ENCODE results near the gene LASP1.
"Not testable (repeated sequence)": the region's sequence is repeated elsewhere in the genome, so short reads cannot be mapped to it uniquely, and the experiment has no call there.

Gene LASP1

GRCh38 chr17:38911081-38911730, 41.3 kb downstream of the LASP1 start:
- Mint-ChIP-seq H3K4me3 (no peak overlapping the region), H3K27me3 (no peaks in the 10 kb centered on the region), H3K4me1 (peaks cover 41% of the 10 kb centered on the region), H3K27ac (ENCODE audit: low read depth) (peak overlapping the region; percentile 76), H3K36me3 (ENCODE audit: insufficient read depth) (peaks cover 33% of the 10 kb centered on the region), H3K9me3 (no peaks in the 10 kb centered on the region)
- ATAC-seq (replicated peaks; ENCODE audit: extremely low read depth, poor library complexity, severe bottlenecking): no peak
- no peak for DNase-seq (ENCODE audit: low spot score in 2 of 2)

- not testable (repeated sequence) for H3K27me3 Mint-ChIP-seq; DNase-seq (ENCODE audit: low spot score in 2 of 2); H3K4me3 Mint-ChIP-seq
These were observed 41.8 kb downstream of the LASP1 start for GRCh38 chr17:38911731-38912081.

GRCh38 chr17:38912221-38912813, 42.5 kb downstream of the LASP1 start:
- no peaks in the 10 kb centered on the region for H3K27me3 Mint-ChIP-seq
- peaks cover 46% of the 10 kb centered on the region for H3K4me1 Mint-ChIP-seq
- ATAC-seq (replicated peaks; ENCODE audit: extremely low read depth, poor library complexity, severe bottlenecking) (no peak), DNase-seq (ENCODE audit: low spot score in 2 of 2) (no peak)
- peaks cover 40% of the 10 kb centered on the region for H3K36me3 Mint-ChIP-seq (ENCODE audit: insufficient read depth)
- no peak overlapping the region for H3K4me3 Mint-ChIP-seq
- H3K27ac Mint-ChIP-seq (ENCODE audit: low read depth): no peak overlapping the region
- no peaks in the 10 kb centered on the region for H3K9me3 Mint-ChIP-seq

More at GRCh38 chr17:38911731-38912081, 41.8 kb downstream of the LASP1 start:
- Mint-ChIP-seq H3K4me1 (peaks cover 42% of the 10 kb centered on the region), H3K36me3 (ENCODE audit: insufficient read depth) (peaks cover 33% of the 10 kb centered on the region), H3K27ac (ENCODE audit: low read depth) (peak overlapping the region; percentile 76)
- H3K9me3 Mint-ChIP-seq; ATAC-seq (replicated peaks; ENCODE audit: extremely low read depth, poor library complexity, severe bottlenecking): not testable (repeated sequence)

GRCh38 chr17:38914741-38915638, 45.1 kb downstream of the LASP1 start:
- peaks cover 40% of the 10 kb centered on the region for H3K4me1 Mint-ChIP-seq
- no peaks in the 10 kb centered on the region for H3K9me3 Mint-ChIP-seq
- H3K36me3 Mint-ChIP-seq (ENCODE audit: insufficient read depth): peaks cover 51% of the 10 kb centered on the region
- H3K27me3 Mint-ChIP-seq: no peaks in the 10 kb centered on the region
- no peak for DNase-seq (ENCODE audit: low spot score in 2 of 2)
- no peak for ATAC-seq (replicated peaks; ENCODE audit: extremely low read depth, poor library complexity, severe bottlenecking)
- no peak overlapping the region for H3K27ac Mint-ChIP-seq (ENCODE audit: low read depth)
- no peak overlapping the region for H3K4me3 Mint-ChIP-seq

GRCh38 chr17:38915639-38915995, 45.8 kb downstream of the LASP1 start:
- DNase-seq (ENCODE audit: low spot score in 2 of 2): no peak
- Mint-ChIP-seq H3K27ac (ENCODE audit: low read depth) (no peak overlapping the region), H3K9me3 (no peaks in the 10 kb centered on the region), H3K36me3 (ENCODE audit: insufficient read depth) (peaks cover 52% of the 10 kb centered on the region), H3K27me3 (no peaks in the 10 kb centered on the region), H3K4me1 (peaks cover 41% of the 10 kb centered on the region), H3K4me3 (no peak overlapping the region)
- ATAC-seq (replicated peaks; ENCODE audit: extremely low read depth, poor library complexity, severe bottlenecking): no peak

- Mint-ChIP-seq H3K4me3 (no peak overlapping the region), H3K36me3 (ENCODE audit: insufficient read depth) (peaks cover 51% of the 10 kb centered on the region), H3K9me3 (no peaks in the 10 kb centered on the region), H3K27me3 (no peaks in the 10 kb centered on the region), H3K4me1 (peaks cover 46% of the 10 kb centered on the region), H3K27ac (ENCODE audit: low read depth) (no peak overlapping the region)
- ATAC-seq (replicated peaks; ENCODE audit: extremely low read depth, poor library complexity, severe bottlenecking): no peak
- DNase-seq (ENCODE audit: low spot score in 2 of 2): no peak
These were observed 46.9 kb downstream of the LASP1 start for GRCh38 chr17:38916771-38917170.

GRCh38 chr17:38917259-38917658, 47.4 kb downstream of the LASP1 start:
- Mint-ChIP-seq H3K9me3 (no peaks in the 10 kb centered on the region), H3K4me3 (no peak overlapping the region), H3K4me1 (peaks cover 46% of the 10 kb centered on the region), H3K27ac (ENCODE audit: low read depth) (no peak overlapping the region), H3K36me3 (ENCODE audit: insufficient read depth) (peaks cover 52% of the 10 kb centered on the region), H3K27me3 (no peaks in the 10 kb centered on the region)
- DNase-seq (ENCODE audit: low spot score in 2 of 2) (no peak), ATAC-seq (replicated peaks; ENCODE audit: extremely low read depth, poor library complexity, severe bottlenecking) (no peak)

GRCh38 chr17:38918129-38918913, 48.5 kb downstream of the LASP1 start:
- ATAC-seq (replicated peaks; ENCODE audit: extremely low read depth, poor library complexity, severe bottlenecking): no peak
- Mint-ChIP-seq H3K9me3 (no peaks in the 10 kb centered on the region), H3K27me3 (no peaks in the 10 kb centered on the region), H3K36me3 (ENCODE audit: insufficient read depth) (peaks cover 52% of the 10 kb centered on the region), H3K4me3 (no peak overlapping the region), H3K4me1 (peaks cover 42% of the 10 kb centered on the region), H3K27ac (ENCODE audit: low read depth) (peak overlapping the region; percentile 82)
- DNase-seq (ENCODE audit: low spot score in 2 of 2): no peak

GRCh38 chr17:38918916-38919315, 49.1 kb downstream of the LASP1 start:
- ATAC-seq (replicated peaks; ENCODE audit: extremely low read depth, poor library complexity, severe bottlenecking): no peak
- H3K4me1 Mint-ChIP-seq: peaks cover 46% of the 10 kb centered on the region
- no peaks in the 10 kb centered on the region for H3K9me3 Mint-ChIP-seq
- H3K27ac Mint-ChIP-seq (ENCODE audit: low read depth): peak overlapping the region; percentile 82
- peaks cover 47% of the 10 kb centered on the region for H3K36me3 Mint-ChIP-seq (ENCODE audit: insufficient read depth)
- no peak for DNase-seq (ENCODE audit: low spot score in 2 of 2)
- H3K4me3 Mint-ChIP-seq: no peak overlapping the region
- no peaks in the 10 kb centered on the region for H3K27me3 Mint-ChIP-seq

- Mint-ChIP-seq H3K27me3 (no peaks in the 10 kb centered on the region), H3K9me3 (no peaks in the 10 kb centered on the region), H3K36me3 (ENCODE audit: insufficient read depth) (peaks cover 43% of the 10 kb centered on the region), H3K4me3 (no peak overlapping the region), H3K4me1 (peaks cover 41% of the 10 kb centered on the region), H3K27ac (ENCODE audit: low read depth) (peak overlapping the region; percentile 82)
- ATAC-seq (replicated peaks; ENCODE audit: extremely low read depth, poor library complexity, severe bottlenecking): no peak
- no peak for DNase-seq (ENCODE audit: low spot score in 2 of 2)
These were observed 49.6 kb downstream of the LASP1 start for GRCh38 chr17:38919316-38920078.

- Mint-ChIP-seq H3K4me3 (no peak overlapping the region), H3K9me3 (no peaks in the 10 kb centered on the region), H3K36me3 (ENCODE audit: insufficient read depth) (peaks cover 43% of the 10 kb centered on the region), H3K4me1 (peaks cover 49% of the 10 kb centered on the region), H3K27me3 (no peaks in the 10 kb centered on the region), H3K27ac (ENCODE audit: low read depth) (peak overlapping the region; percentile 80)
- DNase-seq (ENCODE audit: low spot score in 2 of 2) (no peak), ATAC-seq (replicated peaks; ENCODE audit: extremely low read depth, poor library complexity, severe bottlenecking) (no peak)
These were observed 50.8 kb downstream of the LASP1 start for GRCh38 chr17:38920374-38921291.

Measured in central memory CD8-positive, alpha-beta T cell (primary cell).